BLaER1 (cell line): ENCODE results near the gene OCLN.
"Not testable (repeated sequence)": the region's sequence is repeated elsewhere in the genome, so short reads cannot be mapped to it uniquely, and the experiment has no call there.

Experiments
- H3K27ac ChIP-seq: shearing (Covaris generic); formaldehyde crosslinking; 2 replicates; pipeline ENCODE4 v1.8.1; 2022
- H3K27me3 ChIP-seq: shearing (Covaris generic); formaldehyde crosslinking; 2 replicates; pipeline ENCODE4 v1.8.1; 2022
- H3K36me3 ChIP-seq: shearing (Covaris generic); formaldehyde crosslinking; 2 replicates; pipeline ENCODE4 v1.8.1; 2022
- H3K4me1 ChIP-seq: shearing (Covaris generic); formaldehyde crosslinking; 2 replicates; pipeline ENCODE4 v1.8.1; 2022
- H3K4me2 ChIP-seq: shearing (Covaris generic); formaldehyde crosslinking; 2 replicates; pipeline ENCODE4 v1.8.1; 2022
- H3K4me3 ChIP-seq: shearing (Covaris generic); formaldehyde crosslinking; 2 replicates; pipeline ENCODE4 v1.8.1; 2022
- H3K9ac ChIP-seq: shearing (Covaris generic); formaldehyde crosslinking; 2 replicates; pipeline ENCODE4 v1.8.1; 2022
- H3K9me3 ChIP-seq: shearing (Covaris generic); formaldehyde crosslinking; 2 replicates; pipeline ENCODE4 v1.8.1; 2022
- H4K20me1 ChIP-seq: shearing (Covaris generic); formaldehyde crosslinking; 2 replicates; pipeline ENCODE4 v1.8.1; 2022
- Cebpa-rat ChIP-seq: shearing (Covaris generic); IDR thresholded peaks from 2 replicates; pipeline ENCODE4 v1.8.1; 2022

The OCLN gene

GRCh38 chr5:69462170-69462569 is 30.4 kb upstream of the OCLN start:
- H3K27me3 ChIP-seq: no peaks in the 10 kb centered on the region
- no peak overlapping the region for H3K4me3 ChIP-seq
- no peaks in the 10 kb centered on the region for H3K4me1 ChIP-seq
- no peak overlapping the region for H3K4me2 ChIP-seq
- no peak overlapping the region for H3K9ac ChIP-seq
- H4K20me1 ChIP-seq: no peaks in the 10 kb centered on the region
- peaks cover 9% of the 10 kb centered on the region for H3K9me3 ChIP-seq
- no peak overlapping the region for H3K27ac ChIP-seq
- no peak for TF ChIP-seq Cebpa-rat
- H3K36me3 ChIP-seq: no peaks in the 10 kb centered on the region

DNA sequence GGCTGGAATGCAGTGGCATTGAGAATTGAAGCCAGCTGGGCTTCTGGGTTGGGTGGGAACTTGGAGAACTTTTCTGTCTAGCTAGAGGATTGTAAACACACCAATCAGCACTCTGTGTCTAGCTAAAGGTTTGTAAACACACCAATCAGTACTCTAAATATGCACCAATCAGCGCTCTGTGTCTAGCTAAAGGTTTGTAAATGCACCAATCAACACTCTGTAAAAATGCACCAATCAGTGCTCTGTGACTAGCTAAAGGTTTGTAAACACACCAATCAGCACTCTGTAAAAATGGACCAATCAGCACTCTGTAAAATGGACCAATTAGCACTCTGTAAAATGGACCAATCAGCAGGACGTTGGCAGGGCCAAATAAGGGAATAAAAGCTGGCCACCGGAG is 26.2 kb upstream of the OCLN start:
- H3K9me3 ChIP-seq, H3K27me3 ChIP-seq, H3K27ac ChIP-seq: not testable (repeated sequence)

DNA sequence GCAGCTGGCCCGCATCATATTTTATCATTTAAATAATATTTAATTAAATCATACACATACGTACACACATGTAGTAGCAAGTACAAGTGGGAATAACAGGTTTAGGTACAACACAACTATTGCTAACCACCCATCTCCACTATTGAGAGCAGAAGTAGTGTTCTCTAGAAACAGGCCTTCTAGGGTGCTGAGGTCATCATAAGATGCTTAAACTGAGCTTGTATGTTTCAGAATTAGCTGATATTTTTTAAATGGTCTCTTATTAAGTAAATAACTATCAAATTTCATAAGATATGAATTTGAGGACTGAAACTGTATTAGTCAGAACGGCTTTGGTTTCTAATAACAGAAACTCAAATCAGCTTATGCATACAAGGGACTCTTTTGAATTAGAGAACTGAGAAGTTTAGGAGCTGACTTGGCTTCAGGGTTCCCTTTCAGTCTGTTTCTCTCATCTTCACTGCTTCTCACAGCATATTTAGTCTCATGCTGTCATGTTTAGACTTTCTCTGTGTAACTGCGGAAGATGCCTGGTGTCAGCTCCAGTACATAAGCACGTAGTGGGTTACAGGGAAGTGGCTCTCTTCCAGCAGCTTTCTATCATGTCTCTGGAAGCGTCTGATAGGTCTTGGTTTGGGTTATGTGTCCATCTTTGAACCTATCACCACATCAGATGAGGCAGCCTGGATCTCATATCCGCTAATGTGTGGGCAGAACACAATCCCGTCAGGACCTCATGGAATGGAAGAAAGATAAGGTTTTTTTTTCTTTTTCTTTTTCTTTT is 25.0 kb upstream of the OCLN start:
- Histone ChIP-seq H3K4me3 (no peak overlapping the region), H3K4me1 (no peaks in the 10 kb centered on the region), H4K20me1 (no peaks in the 10 kb centered on the region), H3K27ac (no peak overlapping the region), H3K4me2 (no peak overlapping the region), H3K36me3 (no peaks in the 10 kb centered on the region), H3K27me3 (no peaks in the 10 kb centered on the region), H3K9ac (no peak overlapping the region), H3K9me3 (peaks cover 9% of the 10 kb centered on the region)
- no peak for TF ChIP-seq Cebpa-rat

More for the DNA sequence above, 26.2 kb upstream of the OCLN start:
- H4K20me1 ChIP-seq, H3K9ac ChIP-seq, H3K4me1 ChIP-seq, H3K4me2 ChIP-seq, H3K36me3 ChIP-seq, H3K4me3 ChIP-seq: not testable (repeated sequence)

DNA sequence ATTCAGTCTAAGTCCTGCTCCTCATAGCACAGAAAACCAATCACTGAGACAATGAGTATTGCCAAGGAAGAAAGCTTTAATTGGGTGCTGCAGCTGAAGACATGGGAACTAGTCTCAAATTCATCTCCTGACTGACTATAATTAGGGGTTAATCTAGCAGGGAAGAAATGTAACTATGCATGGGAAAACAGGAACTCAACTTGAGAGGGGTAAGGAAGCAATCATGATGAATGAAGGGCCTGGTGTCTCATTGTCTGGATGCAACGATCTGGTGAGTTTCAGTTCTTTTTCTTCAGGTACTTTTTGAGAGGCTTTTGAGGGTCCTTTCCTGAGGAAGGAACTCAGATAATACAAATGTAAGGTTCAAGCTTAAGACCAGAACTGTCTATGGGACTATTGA is 24.0 kb upstream of the OCLN start:
- no peak overlapping the region for H3K4me2 ChIP-seq
- no peaks in the 10 kb centered on the region for H4K20me1 ChIP-seq
- no peak overlapping the region for H3K27ac ChIP-seq
- TF ChIP-seq Cebpa-rat: no peak
- H3K4me3 ChIP-seq: no peak overlapping the region
- H3K36me3 ChIP-seq: no peaks in the 10 kb centered on the region
- no peak overlapping the region for H3K9ac ChIP-seq
- H3K27me3 ChIP-seq: no peaks in the 10 kb centered on the region
- H3K4me1 ChIP-seq: no peaks in the 10 kb centered on the region
- H3K9me3 ChIP-seq: peaks cover 9% of the 10 kb centered on the region

GRCh38 chr5:69471516-69471915 is 21.1 kb upstream of the OCLN start:
- not testable (repeated sequence) for H4K20me1 ChIP-seq, H3K36me3 ChIP-seq, H3K9me3 ChIP-seq, H3K9ac ChIP-seq, H3K27me3 ChIP-seq, H3K4me1 ChIP-seq, H3K4me2 ChIP-seq, H3K4me3 ChIP-seq, H3K27ac ChIP-seq

DNA sequence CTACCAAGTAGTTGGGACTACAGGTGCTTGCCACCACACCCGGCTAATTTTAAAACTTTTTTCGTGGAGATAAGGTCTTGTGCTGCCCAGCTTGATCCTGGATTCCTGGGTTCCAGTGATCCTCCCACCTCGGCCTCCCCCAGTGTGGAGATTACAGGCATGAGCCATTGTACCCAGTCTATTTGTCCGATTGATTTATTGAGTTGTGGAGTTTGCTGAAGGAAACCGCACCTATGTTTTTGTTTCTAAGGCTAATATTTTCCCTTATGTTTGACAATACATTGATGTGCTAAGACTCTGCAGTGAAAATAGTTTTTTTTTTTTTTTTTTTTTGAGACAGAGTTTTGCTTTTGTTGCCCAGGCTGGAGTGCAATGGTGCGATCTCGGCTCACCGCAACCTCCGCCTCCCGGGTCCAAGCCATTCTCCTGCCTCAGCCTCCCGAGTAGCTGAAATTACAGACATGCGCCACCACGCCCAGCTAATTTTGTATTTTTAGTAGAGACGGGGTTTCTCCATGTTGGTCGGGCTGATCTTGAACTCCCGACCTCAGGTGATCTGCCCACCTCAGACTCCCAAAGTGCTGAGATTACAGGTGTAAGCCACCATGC is 20.0 kb upstream of the OCLN start:
- H3K4me1 ChIP-seq, H3K9me3 ChIP-seq, H3K27ac ChIP-seq, H3K27me3 ChIP-seq, H3K4me2 ChIP-seq, H3K4me3 ChIP-seq, H3K9ac ChIP-seq, H3K36me3 ChIP-seq, H4K20me1 ChIP-seq: not testable (repeated sequence)

DNA sequence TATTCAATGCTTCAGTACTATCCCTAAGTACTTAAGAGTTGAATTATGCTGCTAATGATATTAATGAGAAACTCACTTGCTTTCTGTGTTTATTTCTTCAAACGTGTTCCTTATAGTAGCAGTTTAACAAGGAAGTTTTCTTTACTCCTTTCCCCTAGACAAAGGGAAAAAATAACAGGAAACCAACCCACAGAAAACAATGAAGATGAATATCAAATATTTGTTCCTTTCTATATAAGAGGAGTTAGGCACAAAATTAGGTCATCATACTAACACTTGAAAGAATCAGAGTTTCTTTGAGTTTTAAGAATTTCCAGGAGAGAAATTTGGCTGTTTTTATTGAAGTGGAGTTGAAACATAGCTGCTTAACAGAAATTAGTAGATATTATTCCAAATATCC is 15.4 kb upstream of the OCLN start:
- no peak overlapping the region for H3K4me2 ChIP-seq
- H3K9me3 ChIP-seq: no peaks in the 10 kb centered on the region
- no peak overlapping the region for H3K9ac ChIP-seq
- H3K4me3 ChIP-seq: no peak overlapping the region
- H4K20me1 ChIP-seq: no peaks in the 10 kb centered on the region
- H3K36me3 ChIP-seq: no peaks in the 10 kb centered on the region
- H3K27ac ChIP-seq: no peak overlapping the region
- no peaks in the 10 kb centered on the region for H3K4me1 ChIP-seq
- no peaks in the 10 kb centered on the region for H3K27me3 ChIP-seq
- TF ChIP-seq Cebpa-rat: no peak

DNA sequence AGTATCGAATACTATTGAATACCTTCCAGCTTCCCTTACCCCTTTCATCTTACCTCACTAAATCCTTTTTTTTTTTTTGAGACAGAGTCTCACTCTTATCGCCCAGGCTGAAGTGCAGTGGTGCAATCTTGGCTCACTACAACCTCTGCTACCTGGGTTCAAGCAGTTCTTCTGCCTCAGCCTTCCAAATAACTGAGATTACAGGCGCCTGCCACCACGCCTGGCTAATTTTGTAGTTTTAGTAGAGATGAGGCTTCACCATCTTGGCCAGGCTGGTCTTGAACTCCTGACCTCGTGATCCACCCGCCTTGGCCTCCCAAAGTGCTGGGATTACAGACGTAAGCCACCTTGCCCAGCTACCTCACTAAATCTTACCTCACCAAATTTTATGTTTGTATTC is 14.3 kb upstream of the OCLN start:
- H3K4me3 ChIP-seq, H3K27ac ChIP-seq: not testable (repeated sequence)

DNA sequence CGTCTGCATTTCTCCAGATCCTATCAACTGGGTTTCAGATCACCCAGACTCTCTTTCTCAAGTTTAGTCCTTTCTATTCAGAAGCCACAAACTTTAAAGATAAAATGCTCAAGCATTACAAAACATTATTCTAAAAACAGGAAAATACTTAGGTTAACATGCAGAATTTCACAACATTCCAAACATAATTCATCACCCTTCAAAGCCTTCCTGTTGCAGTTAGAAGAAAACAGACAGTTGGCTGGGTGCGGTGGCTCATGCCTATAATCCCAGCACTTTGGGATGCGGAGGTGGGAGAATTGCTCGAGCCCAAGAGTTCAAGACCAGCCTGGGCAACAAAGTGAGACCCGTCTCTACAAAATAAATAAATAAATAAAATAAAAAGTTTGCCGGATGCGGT is 7.7 kb upstream of the OCLN start:
- Histone ChIP-seq H3K27ac (no peak overlapping the region), H3K4me3 (no peak overlapping the region), H3K4me1 (no peaks in the 10 kb centered on the region), H4K20me1 (no peaks in the 10 kb centered on the region), H3K9ac (no peak overlapping the region), H3K36me3 (no peaks in the 10 kb centered on the region), H3K9me3 (no peaks in the 10 kb centered on the region), H3K4me2 (no peak overlapping the region), H3K27me3 (no peaks in the 10 kb centered on the region)
- TF ChIP-seq Cebpa-rat: no peak

More for the DNA sequence above, 14.3 kb upstream of the OCLN start:
- H3K4me2 ChIP-seq, H4K20me1 ChIP-seq, H3K9me3 ChIP-seq, H3K4me1 ChIP-seq, H3K9ac ChIP-seq, H3K27me3 ChIP-seq, H3K36me3 ChIP-seq: not testable (repeated sequence)

DNA sequence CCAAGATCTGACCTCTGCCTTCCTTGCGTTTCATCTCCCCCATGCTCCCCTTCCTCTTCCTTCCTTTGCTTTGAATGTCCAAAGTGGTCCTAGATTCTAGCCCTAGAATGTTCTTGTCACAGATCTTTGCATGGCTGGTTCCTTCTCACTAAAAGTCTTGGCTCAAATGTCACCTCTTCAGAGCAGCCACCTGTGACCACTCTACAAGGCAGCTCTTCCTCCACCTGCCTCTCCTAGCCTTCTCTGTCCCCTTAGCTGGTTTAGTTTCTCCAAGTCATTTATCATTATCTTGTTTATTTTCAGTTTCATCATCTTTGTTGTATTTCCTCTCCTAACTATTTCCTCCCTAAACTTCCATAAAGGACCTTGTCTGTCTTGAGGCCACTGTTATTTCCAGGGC is 7.1 kb upstream of the OCLN start:
- Histone ChIP-seq H3K9ac (no peak overlapping the region), H3K4me3 (no peak overlapping the region), H3K27me3 (no peaks in the 10 kb centered on the region), H4K20me1 (no peaks in the 10 kb centered on the region), H3K27ac (no peak overlapping the region), H3K4me2 (no peak overlapping the region), H3K36me3 (no peaks in the 10 kb centered on the region), H3K9me3 (no peaks in the 10 kb centered on the region), H3K4me1 (no peaks in the 10 kb centered on the region)
- no peak for TF ChIP-seq Cebpa-rat

GRCh38 chr5:69489246-69489645 is 3.3 kb upstream of the OCLN start:
- Histone ChIP-seq H3K27ac (no peak overlapping the region), H3K4me3 (no peak overlapping the region), H3K4me1 (peaks cover 17% of the 10 kb centered on the region), H3K27me3 (peaks cover 36% of the 10 kb centered on the region), H3K9ac (no peak overlapping the region), H3K4me2 (no peak overlapping the region), H4K20me1 (peaks cover 23% of the 10 kb centered on the region; the same call in 1 of the 2 replicates), H3K36me3 (no peaks in the 10 kb centered on the region), H3K9me3 (no peaks in the 10 kb centered on the region)
- no peak for TF ChIP-seq Cebpa-rat
